Measurements from ENCODE around the gene RFXAP. TPM values are rescaled to one million over a fixed set of nuclear protein-coding genes. Genes with fewer than 3 reads are reported as not detected.
A peak's percentile ranks its signal among the peaks of the same experiment; 100 is the strongest.

Gene RFXAP, protein sequence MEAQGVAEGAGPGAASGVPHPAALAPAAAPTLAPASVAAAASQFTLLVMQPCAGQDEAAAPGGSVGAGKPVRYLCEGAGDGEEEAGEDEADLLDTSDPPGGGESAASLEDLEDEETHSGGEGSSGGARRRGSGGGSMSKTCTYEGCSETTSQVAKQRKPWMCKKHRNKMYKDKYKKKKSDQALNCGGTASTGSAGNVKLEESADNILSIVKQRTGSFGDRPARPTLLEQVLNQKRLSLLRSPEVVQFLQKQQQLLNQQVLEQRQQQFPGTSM
- total RNA-seq (1 to 10 TPM; 2.4 to 3.4 TPM), polyA plus RNA-seq (1 to 10 TPM in 1 of 2 donors, under 1 TPM in 1; 0.60 to 1.3 TPM)

DNA sequence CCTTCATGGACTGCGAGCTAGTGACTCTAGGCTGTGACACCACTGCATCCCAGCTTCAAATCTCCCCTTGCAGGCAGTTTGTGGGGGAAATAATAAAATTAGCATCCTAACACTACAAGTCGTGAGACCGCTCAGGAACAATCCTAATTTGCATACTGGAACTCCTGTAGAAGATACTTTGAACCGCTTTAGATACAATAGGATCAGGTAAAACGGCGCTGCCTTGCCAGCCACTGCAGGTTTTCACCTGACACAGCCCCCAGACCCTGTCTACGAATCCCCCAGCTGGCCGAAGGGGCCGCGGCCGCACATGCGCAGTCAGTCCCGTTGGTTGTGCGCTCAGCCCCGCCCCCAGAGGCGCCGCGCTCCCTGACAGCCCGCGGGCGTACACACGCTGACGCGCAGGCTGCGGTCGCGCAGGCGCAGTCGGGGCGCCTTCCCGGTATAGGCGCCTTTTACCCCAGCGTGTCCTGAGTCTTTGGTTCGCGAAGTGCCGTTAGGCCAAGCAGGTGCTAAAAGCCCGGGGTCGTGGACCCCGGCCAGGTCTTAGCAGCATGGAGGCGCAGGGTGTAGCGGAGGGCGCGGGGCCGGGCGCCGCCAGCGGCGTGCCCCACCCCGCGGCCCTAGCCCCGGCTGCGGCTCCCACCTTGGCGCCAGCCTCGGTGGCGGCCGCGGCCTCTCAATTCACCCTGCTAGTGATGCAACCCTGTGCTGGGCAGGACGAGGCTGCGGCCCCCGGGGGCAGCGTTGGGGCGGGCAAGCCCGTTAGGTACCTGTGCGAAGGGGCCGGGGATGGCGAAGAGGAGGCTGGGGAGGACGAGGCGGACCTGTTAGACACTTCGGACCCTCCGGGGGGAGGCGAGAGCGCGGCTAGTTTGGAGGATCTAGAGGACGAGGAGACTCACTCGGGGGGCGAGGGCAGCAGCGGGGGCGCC, at the start of gene RFXAP:
Gene RFXAP, plus strand, starts transcription at position 419 of the 935 bp plus-strand sequence. Its CDS starts 136 bp downstream, at position 555.
- H3K4me3 ChIP-seq (ENCODE audit: low read depth in 1 of 3, low read length in 3 of 3) = peak within 1 kb of the TSS; percentile 66 to 86 (median 71)
- DNase-seq (ENCODE audit: low spot score) = peak; percentile 91
- under 1% methylated on average over 78 of the region's 78 CpGs for WGBS

DNA sequence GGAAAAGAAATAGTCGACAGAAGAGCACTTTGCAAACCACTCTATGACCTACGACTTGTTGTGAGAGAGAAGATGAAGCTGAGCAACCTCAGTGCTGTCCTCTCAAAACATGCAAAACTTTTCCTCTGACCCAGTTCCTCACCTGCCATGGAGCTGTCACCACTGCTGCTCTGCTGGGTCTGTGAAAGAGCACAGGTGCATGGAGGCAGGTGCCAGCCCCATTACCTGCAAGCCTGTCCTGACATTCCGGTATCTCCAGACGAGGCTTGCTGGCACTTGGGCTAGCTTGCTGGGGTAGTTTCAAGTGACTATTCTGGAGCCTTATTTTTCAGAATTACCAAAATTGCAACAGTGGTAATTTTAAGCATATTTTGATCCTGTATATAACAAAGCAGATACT, 49.5 kb upstream of the RFXAP start:
- 78% methylated on average over 4 of the region's 4 CpGs for WGBS

More for the DNA sequence above, at the start of gene RFXAP:
- Histone ChIP-seq H3K9ac (ENCODE audit: low read depth in 1 of 2, low read length in 2 of 2) (peak within 1 kb of the TSS; percentile 33 to 98), H3K27me3 (ENCODE audit: control insufficient read depth in 4 of 4, insufficient read depth in 4 of 4, low read length in 3 of 4) (no peaks in the 10 kb centered on the region), H3K4me1 (ENCODE audit: control insufficient read depth in 4 of 4, insufficient read depth in 4 of 4, low read length in 3 of 4) (peaks cover 4 to 23% (median 11%) of the 10 kb centered on the region in 4 donors), H3K27ac (ENCODE audit: low read depth in 1 of 2, low read length in 2 of 2) (peak within 1 kb of the TSS; percentile 79 to 80), H3K9me3 (ENCODE audit: control insufficient read depth in 4 of 4, low read length in 3 of 4) (no peaks in the 10 kb centered on the region), H3K36me3 (ENCODE audit: control insufficient read depth in 4 of 4, insufficient read depth in 3 of 4, low read depth in 1 of 4, low read length in 3 of 4) (no peaks in the 10 kb centered on the region)
- TF ChIP-seq SP1 (IDR thresholded peaks at IDR 0.05) (no peak), FOXA2 (IDR thresholded peaks at IDR 0.05) (no peak), HNF4A (conservative IDR thresholded peaks at IDR 0.05) (no peak), JUND (IDR thresholded peaks at IDR 0.05) (peak in 1 of 2 donors; percentile 9), FOXA1 (IDR thresholded peaks at IDR 0.05) (peak; percentile 63)
- TF ChIP-seq, protein P1, sequence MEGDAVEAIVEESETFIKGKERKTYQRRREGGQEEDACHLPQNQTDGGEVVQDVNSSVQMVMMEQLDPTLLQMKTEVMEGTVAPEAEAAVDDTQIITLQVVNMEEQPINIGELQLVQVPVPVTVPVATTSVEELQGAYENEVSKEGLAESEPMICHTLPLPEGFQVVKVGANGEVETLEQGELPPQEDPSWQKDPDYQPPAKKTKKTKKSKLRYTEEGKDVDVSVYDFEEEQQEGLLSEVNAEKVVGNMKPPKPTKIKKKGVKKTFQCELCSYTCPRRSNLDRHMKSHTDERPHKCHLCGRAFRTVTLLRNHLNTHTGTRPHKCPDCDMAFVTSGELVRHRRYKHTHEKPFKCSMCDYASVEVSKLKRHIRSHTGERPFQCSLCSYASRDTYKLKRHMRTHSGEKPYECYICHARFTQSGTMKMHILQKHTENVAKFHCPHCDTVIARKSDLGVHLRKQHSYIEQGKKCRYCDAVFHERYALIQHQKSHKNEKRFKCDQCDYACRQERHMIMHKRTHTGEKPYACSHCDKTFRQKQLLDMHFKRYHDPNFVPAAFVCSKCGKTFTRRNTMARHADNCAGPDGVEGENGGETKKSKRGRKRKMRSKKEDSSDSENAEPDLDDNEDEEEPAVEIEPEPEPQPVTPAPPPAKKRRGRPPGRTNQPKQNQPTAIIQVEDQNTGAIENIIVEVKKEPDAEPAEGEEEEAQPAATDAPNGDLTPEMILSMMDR (IDR thresholded peaks at IDR 0.05; ENCODE audit: low read depth, low read length, missing input control) = peak; percentile 12

More for the DNA sequence above, 49.5 kb upstream of the RFXAP start:
- H3K9ac ChIP-seq (ENCODE audit: low read depth in 1 of 2, low read length in 2 of 2) = no peak overlapping the region
- peaks cover 0 to 2% (median 0%) of the 10 kb centered on the region in 4 donors for H3K27me3 ChIP-seq (ENCODE audit: control insufficient read depth in 4 of 4, insufficient read depth in 4 of 4, low read length in 3 of 4)
- no peak overlapping the region for H3K4me3 ChIP-seq (ENCODE audit: low read depth in 1 of 3, low read length in 3 of 3)
- H3K27ac ChIP-seq (ENCODE audit: low read depth in 1 of 2, low read length in 2 of 2) = no peak overlapping the region
- DNase-seq (ENCODE audit: low spot score) = no peak
- H3K9me3 ChIP-seq (ENCODE audit: control insufficient read depth in 4 of 4, low read length in 3 of 4) = peaks cover 0 to 9% (median 6%) of the 10 kb centered on the region in 4 donors
- no peaks in the 10 kb centered on the region for H3K36me3 ChIP-seq (ENCODE audit: control insufficient read depth in 4 of 4, insufficient read depth in 3 of 4, low read depth in 1 of 4, low read length in 3 of 4)
- H3K4me1 ChIP-seq (ENCODE audit: control insufficient read depth in 4 of 4, insufficient read depth in 4 of 4, low read length in 3 of 4) = no peaks in the 10 kb centered on the region
- TF ChIP-seq, protein P2, sequence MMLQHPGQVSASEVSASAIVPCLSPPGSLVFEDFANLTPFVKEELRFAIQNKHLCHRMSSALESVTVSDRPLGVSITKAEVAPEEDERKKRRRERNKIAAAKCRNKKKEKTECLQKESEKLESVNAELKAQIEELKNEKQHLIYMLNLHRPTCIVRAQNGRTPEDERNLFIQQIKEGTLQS (IDR thresholded peaks at IDR 0.05) = no peak
- TF ChIP-seq, protein P3, sequence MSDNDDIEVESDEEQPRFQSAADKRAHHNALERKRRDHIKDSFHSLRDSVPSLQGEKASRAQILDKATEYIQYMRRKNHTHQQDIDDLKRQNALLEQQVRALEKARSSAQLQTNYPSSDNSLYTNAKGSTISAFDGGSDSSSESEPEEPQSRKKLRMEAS (IDR thresholded peaks at IDR 0.05) = no peak
- TF ChIP-seq, protein P4, sequence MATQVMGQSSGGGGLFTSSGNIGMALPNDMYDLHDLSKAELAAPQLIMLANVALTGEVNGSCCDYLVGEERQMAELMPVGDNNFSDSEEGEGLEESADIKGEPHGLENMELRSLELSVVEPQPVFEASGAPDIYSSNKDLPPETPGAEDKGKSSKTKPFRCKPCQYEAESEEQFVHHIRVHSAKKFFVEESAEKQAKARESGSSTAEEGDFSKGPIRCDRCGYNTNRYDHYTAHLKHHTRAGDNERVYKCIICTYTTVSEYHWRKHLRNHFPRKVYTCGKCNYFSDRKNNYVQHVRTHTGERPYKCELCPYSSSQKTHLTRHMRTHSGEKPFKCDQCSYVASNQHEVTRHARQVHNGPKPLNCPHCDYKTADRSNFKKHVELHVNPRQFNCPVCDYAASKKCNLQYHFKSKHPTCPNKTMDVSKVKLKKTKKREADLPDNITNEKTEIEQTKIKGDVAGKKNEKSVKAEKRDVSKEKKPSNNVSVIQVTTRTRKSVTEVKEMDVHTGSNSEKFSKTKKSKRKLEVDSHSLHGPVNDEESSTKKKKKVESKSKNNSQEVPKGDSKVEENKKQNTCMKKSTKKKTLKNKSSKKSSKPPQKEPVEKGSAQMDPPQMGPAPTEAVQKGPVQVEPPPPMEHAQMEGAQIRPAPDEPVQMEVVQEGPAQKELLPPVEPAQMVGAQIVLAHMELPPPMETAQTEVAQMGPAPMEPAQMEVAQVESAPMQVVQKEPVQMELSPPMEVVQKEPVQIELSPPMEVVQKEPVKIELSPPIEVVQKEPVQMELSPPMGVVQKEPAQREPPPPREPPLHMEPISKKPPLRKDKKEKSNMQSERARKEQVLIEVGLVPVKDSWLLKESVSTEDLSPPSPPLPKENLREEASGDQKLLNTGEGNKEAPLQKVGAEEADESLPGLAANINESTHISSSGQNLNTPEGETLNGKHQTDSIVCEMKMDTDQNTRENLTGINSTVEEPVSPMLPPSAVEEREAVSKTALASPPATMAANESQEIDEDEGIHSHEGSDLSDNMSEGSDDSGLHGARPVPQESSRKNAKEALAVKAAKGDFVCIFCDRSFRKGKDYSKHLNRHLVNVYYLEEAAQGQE (IDR thresholded peaks at IDR 0.05) = no peak

Measured in liver (tissue), 9 donors.